NOMO-1 treated with dmso at 0.1 percent for 144 hours (cell line): ENCODE measurements around the gene PDGFA.

Experiments
- DNase-seq: peaks from one replicate; lab custom pipeline; 2025; ENCODE audit not compliant: unreplicated experiment; lab: John Stamatoyannopoulos, UW

Gene PDGFA

GRCh38 chr7:462173-463103, 57.2 kb downstream of the PDGFA start:
- DNase-seq = no peak

DNA sequence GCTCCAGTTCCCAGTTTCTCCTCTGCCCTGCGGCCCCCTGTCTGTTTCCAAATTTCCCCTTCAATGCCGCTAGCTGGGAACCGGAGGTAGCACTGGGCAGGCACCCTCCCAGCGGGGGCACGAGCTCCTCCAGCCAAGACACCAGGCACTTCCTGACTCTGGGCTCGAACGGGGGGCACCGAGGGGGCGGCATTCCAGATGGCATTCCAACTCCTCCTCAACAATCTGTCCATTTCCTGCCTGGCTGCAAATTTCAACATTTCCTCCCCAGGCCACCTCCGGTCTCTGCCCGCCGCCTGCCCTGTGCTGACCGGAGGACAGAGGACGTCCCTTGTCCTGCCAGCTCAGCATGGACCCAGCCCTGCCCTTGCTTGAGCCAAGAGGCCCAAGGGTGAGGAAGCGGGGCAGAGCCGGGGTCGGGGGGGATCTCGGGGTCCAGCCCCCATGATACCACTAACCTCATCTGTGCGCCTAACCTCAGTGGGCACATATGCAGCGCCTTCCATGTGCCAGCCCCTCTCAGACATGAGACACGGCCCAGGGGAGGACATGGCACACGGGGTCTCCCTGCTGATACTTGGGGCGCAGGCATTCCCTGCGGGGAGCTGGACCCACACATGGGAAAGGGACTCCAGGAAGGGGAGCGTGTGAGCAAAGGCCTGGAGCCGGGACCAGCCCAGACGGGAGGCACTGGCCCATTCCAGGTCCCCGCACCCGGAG, 58.0 kb downstream of the PDGFA start:
- DNase-seq = no peak

DNA sequence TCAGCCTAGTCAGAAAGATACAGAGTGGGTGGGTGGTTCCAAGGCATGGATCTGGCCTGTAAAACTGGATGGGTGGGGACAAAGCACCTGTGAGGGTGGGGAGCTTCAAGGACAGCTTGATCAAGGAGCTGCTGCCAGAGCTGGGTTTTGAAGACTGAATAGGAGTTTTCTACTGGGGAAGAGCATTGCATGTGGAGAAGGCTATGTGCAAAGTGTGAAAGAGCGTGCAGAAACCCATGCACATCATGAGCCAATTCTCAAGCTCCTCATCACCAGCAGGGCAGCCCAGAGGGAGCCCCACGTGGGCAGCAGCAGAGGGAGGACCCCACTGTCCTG, 58.6 kb downstream of the PDGFA start:
- DNase-seq = no peak

- DNase-seq = no peak
Measured at GRCh38 chr7:460374-461116, 59.1 kb downstream of the PDGFA start.

DNA sequence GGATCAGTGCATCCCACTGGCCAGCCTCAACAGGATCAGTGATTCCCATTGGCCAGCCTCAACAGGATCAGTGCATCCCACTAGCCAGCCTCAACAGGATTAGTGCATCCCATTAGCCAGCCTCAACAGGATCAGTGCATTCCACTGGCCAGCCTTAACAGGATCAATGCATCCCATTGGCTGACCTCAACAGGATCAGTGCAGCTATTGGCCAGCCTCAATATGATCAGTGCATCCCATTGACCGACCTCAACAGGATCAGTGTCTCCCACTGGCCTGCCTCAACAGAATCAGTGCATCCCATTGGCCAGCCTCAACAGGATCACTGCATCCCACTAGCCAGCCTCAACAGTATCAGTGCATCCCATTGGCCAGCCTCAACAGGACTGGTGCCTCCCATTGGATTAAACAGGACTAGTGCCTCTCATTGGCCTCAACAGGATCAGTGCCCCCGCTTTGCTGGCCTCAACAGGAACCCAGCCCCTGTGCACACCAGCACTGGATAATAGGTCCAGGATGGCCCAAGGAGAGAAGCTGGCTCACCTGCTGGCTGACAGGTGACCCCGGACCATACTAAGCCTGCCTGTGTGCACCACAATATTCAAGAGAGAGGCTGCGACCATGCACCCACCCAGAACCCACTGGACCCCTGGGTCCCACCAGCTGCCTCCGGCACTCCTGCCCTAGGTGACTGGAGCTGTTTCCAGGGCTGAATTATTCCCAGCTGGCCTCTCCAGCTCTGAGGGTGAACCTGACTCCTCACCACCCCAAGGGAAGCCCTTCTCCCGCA, 59.9 kb downstream of the PDGFA start:
- no peak for DNase-seq

GRCh38 chr7:458511-459245, 61.0 kb downstream of the PDGFA start:
- no peak for DNase-seq

DNA sequence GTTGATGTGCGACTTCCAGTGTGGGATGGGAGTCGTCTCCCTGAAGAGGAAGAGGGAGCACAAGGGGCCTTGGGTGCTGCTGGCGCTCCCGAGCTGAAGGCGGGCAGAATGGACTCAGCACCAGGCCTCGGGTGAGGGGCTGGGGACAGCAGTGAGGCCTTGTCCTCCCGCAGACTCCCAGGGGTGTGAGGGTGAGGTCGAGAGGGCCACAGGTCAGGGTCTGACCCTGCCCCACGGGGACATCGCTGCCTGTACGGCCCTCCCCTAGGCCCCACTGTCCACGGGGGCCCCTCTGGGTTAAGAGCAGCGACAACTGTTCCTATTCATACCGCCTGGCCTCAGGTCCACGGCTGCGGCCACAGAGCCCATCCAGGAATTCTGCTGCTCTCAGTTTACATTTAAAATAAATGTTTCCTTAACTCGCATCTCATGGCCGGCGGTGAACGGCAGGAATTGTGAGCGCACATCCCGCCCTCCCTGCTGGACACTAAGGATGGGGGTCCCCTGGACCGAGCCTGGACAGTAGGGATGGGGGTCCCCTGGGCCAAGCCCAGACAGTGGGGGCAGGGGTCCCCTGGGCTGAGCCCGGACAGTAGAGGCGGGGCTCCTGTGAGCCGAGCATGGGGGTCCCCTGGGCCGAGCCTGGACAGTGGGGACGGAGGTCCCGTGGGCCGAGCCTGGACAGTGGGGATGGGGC, 61.7 kb downstream of the PDGFA start:
- DNase-seq = no peak

DNA sequence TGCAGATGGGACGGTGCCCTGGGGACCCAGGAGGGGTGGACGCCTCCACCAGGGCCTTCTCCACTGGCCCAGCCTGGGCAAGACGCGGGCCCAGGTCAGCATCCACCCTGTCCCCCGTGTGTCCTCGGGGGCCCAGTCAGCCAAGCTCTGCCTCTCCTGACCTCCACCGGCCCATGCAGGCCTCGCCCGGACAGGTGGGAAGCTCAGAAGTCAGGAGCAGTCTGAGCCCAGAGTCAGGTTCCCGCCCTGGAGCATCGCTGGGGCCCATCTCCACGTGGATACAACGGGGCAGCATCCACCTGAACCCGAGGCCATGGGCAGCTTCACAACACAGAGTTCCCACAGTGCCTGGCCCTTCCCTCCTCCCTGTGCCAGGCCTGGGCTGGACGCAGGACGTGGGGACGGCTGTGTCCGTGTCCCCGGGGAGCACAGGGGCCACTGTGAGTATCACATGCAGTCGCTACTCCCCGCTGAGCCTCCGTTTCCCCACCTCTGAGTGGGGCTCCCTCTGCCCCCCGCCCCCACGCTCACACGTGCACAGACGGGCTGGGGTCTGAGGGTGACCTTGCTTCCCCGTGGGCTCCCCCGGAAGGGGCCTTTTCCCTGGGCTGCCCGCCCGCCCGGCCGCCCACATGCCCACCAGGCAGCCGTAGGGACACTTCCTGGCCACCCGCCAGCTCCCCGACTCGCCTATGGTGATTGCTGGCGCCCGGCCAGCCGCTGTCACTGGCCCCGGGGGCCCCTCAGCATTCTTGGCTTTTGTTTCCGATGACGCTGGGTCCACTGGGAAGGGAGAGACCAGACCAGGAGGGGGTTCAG, 64.3 kb downstream of the PDGFA start:
- no peak for DNase-seq

- DNase-seq = no peak
Measured at GRCh38 chr7:454356-455109, 65.1 kb downstream of the PDGFA start.

GRCh38 chr7:453597-454306, 65.9 kb downstream of the PDGFA start:
- DNase-seq = no peak

DNA sequence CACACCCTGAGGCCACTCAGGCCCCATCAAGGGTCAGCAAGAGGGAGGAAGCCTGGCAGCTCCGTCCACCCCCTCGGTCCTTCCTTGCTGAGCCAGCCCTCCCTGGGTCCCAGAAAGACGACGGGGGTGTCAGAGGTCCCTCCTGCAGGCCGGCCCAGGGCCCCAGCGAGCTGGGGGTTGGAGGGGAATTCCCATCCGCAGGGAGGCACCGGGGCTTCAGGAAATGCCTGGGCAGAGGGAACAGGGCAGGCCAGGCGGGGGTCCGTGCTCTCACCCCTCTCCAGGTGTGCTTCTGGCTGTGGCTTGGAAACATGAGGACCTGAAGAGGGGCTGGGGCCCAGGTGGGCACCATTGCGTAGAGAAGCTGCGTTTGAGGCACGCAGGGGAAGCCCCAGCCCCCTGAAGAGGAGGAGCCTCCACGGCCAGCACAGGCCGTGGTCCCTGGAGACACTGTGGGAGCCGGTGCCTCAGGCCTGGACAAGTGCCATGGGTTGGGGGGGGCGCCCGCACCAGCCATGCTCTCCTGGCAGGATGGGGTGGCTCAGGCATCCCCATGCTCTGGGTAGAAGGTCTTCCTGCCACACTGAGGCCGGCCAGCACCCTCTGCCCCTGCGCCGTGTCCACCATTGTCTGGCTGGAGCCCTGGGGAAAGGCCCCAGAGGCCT, 66.7 kb downstream of the PDGFA start:
- no peak for DNase-seq

DNA sequence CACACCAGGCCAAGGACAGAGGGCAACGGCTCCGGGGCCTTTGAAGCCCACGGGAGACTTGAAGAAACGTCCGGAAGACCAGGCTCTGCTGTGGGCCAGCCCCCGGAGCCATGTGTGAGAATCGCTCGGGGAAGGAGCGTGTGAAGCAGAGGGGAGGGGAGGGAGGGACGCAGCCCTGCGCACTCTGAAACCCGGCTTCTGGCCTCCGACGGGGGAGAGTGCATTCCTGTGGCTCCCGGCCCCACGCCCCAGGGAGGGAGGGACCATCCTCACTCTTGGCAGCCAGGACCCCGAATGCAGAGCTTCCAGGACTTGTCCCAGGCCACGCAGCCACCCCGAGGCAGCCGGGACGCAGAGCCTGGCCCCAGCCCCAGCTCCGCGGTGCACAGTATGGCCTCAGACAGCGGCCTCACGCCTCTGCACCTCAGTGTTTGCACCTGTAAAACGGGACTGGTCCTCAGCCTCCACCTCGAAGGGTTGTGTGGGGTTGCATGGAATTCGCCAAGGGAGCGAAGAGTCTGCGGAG, 67.4 kb downstream of the PDGFA start:
- DNase-seq = no peak

DNA sequence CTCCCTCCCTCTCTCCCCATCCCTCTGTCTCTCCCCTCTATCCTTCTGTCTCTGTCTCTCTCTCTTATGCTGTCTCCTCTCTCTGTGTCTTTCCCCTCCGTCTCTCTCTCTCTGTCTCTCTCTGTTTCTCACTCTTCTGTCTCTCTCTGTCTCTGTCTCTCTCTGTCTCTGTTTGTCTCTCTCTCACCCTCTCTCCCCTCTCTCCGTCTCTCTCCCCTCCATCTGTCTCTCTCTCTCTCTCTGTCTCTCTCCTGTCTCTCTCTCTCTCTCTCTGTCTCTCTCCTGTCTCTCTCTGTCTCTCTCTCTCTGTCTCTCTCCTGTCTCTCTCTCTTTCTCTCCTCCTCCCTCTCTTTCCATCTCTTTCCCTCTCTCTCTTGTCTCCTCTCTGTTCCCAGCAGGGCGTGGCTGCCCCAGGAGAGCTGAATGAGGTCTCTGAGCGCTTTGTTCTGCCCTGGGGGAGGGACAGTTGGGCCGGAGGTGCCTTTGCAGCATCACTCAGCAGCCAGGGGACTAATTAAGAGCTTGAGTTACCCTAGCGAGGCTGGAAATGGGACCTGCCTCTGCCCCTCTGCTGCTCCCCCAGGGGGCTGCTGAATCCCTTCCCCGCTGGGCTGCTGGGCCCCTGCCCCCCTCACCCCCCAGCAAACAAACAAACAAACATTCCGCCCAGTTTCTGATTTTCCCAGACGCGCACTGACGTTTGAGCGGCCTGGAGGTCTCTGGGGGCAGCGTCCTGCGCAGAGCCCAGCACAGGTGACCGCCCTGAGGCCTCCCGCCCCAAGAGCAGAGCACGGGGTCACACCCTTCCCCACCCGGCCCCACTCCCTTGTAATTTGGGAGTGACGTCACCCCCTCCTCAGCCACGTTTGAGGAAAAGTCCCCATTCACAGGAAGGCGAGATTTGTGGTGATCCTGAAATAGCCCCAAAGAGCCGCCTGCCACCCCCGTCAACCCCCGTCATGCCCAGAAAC, 68.1 kb downstream of the PDGFA start:
- no peak for DNase-seq

- no peak for DNase-seq
Measured at GRCh38 chr7:450741-451140, 68.9 kb downstream of the PDGFA start.

DNA sequence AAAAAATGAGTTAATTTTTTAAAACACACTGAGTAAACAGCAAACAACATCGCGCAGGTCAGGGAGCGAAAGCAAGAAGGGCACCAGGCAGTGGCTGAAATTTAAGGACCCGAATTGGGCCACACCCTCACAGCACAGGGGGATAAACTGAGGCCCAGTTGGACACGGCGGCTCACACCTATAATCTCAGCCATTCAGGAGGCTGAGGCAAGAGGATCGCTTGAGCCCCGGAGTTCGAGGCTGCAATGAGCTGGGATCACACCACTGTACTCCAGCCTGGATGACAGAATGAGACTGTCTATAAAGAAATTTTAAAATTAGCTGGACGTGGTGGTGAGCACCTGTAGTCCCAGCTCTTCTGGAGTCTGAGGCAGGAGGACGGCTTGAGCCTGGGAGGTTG, 69.6 kb downstream of the PDGFA start:
- DNase-seq = no peak
